ENCODE measurements around the gene OGFOD1. TPM values are rescaled to one million over a fixed set of nuclear protein-coding genes. Genes with fewer than 3 reads are reported as not detected.

OGFOD1 gene
- total RNA-seq, 1 donor from 2014 or later, result 45.9 TPM

GRCh38 chr16:56475201-56475600, 23.8 kb downstream of the OGFOD1 start:
- Mint-ChIP-seq H3K27ac (no peak overlapping the region), H3K9me3 (no peaks in the 10 kb centered on the region), H3K4me3 (no peak overlapping the region), H3K36me3 (peaks cover 39% of the 10 kb centered on the region), H3K27me3 (no peaks in the 10 kb centered on the region), H3K4me1 (ENCODE audit: unreplicated experiment) (peaks cover 3% of the 10 kb centered on the region)
- TF ChIP-seq CTCF (conservative IDR thresholded peaks at IDR 0.05), result no peak
- no peak for DNase-seq (ENCODE audit: extremely low spot score, unreplicated experiment)

GRCh38 chr16:56477096-56477878, 25.9 kb downstream of the OGFOD1 start:
- TF ChIP-seq CTCF (conservative IDR thresholded peaks at IDR 0.05), result no peak
- H3K4me1 Mint-ChIP-seq (ENCODE audit: unreplicated experiment), result peaks cover 12% of the 10 kb centered on the region
- H3K27me3 Mint-ChIP-seq, result no peaks in the 10 kb centered on the region
- peaks cover 32% of the 10 kb centered on the region for H3K36me3 Mint-ChIP-seq
- no peak overlapping the region for H3K27ac Mint-ChIP-seq
- H3K9me3 Mint-ChIP-seq, result no peaks in the 10 kb centered on the region
- no peak overlapping the region for H3K4me3 Mint-ChIP-seq
- no peak for DNase-seq (ENCODE audit: extremely low spot score, unreplicated experiment)

- no peak overlapping the region for H3K27ac Mint-ChIP-seq
- H3K4me3 Mint-ChIP-seq, result no peak overlapping the region
- peaks cover 33% of the 10 kb centered on the region for H3K36me3 Mint-ChIP-seq
- H3K9me3 Mint-ChIP-seq, result no peaks in the 10 kb centered on the region
- DNase-seq (ENCODE audit: extremely low spot score, unreplicated experiment), result no peak
- H3K27me3 Mint-ChIP-seq, result no peaks in the 10 kb centered on the region
- no peak for TF ChIP-seq CTCF (conservative IDR thresholded peaks at IDR 0.05)
- H3K4me1 Mint-ChIP-seq (ENCODE audit: unreplicated experiment), result peaks cover 18% of the 10 kb centered on the region
These were observed 27.1 kb downstream of the OGFOD1 start for GRCh38 chr16:56478281-56479049.

GRCh38 chr16:56479469-56479868, 28.1 kb downstream of the OGFOD1 start:
- Mint-ChIP-seq H3K36me3 (peaks cover 34% of the 10 kb centered on the region), H3K27ac (no peak overlapping the region), H3K4me3 (no peak overlapping the region), H3K4me1 (ENCODE audit: unreplicated experiment) (peaks cover 18% of the 10 kb centered on the region), H3K27me3 (no peaks in the 10 kb centered on the region), H3K9me3 (no peaks in the 10 kb centered on the region)
- DNase-seq (ENCODE audit: extremely low spot score, unreplicated experiment), result no peak
- TF ChIP-seq CTCF (conservative IDR thresholded peaks at IDR 0.05), result no peak

GRCh38 chr16:56480776-56481467, 29.6 kb downstream of the OGFOD1 start:
- DNase-seq (ENCODE audit: extremely low spot score, unreplicated experiment), result no peak
- Mint-ChIP-seq H3K36me3 (peaks cover 27% of the 10 kb centered on the region), H3K4me1 (ENCODE audit: unreplicated experiment) (peaks cover 18% of the 10 kb centered on the region), H3K9me3 (no peaks in the 10 kb centered on the region), H3K27me3 (no peaks in the 10 kb centered on the region), H3K4me3 (no peak overlapping the region), H3K27ac (no peak overlapping the region)
- no peak for TF ChIP-seq CTCF (conservative IDR thresholded peaks at IDR 0.05)
